Caco-2 (cell line): ENCODE measurements around the gene SMIM33. TPM values are rescaled to one million over a fixed set of nuclear protein-coding genes. Genes with fewer than 3 reads are reported as not detected.

Experiments
- BruUV-seq: library from RNA; stranded (reverse); fragments of 400-500 nt; replicated peaks from 2 replicates; lab custom pipeline; 2021; lab: Mats Ljungman, UMichigan
- CTCF ChIA-PET: fragments of 300-600 bp; sonication (Branson Sonifier 250); formaldehyde crosslinking; loops from one replicate; lab custom pipeline; 2022; ENCODE audit warnings: antibody characterized with exemption; lab: Charles Lee
- POLR2A ChIA-PET: fragments of 300-600 bp; sonication (Branson Sonifier 250); formaldehyde crosslinking; loops from one replicate; lab custom pipeline; 2022; ENCODE audit warnings: antibody characterized with exemption; lab: Charles Lee
- DNase-seq, 2 experiments: peaks; one replicate each; pipeline versions ENCODE4 v3.0.0 to v3.0.0-alpha.2; 2020 to 2022
- H3K27me3 ChIP-seq: replicated peaks from 2 replicates; pipeline ENCODE4 v1.6.0; 2011; ENCODE audit warnings: low read length; ENCODE audit not compliant: control insufficient read depth, insufficient read depth
- H3K36me3 ChIP-seq: 2 replicates; pipeline ENCODE4 v1.5.1; 2011; ENCODE audit warnings: low read length; ENCODE audit not compliant: control insufficient read depth, insufficient read depth
- H3K4me1 ChIP-seq: fragments of 250-450 bp; sonication (Bioruptor Pico); 2 replicates; pipeline ENCODE4 v1.5.1; 2020; ENCODE audit warnings: mild to moderate bottlenecking
- H3K4me3 ChIP-seq: 2 replicates; pipeline ENCODE4 v1.5.1; 2011; ENCODE audit warnings: low read depth, mild to moderate bottlenecking, control low read depth, low read length
- H3K9me3 ChIP-seq: fragments of 250-450 bp; sonication (Bioruptor Pico); 2 replicates; pipeline ENCODE4 v1.5.1; 2020; ENCODE audit warnings: mild to moderate bottlenecking, moderate library complexity
- H3K27ac Mint-ChIP-seq: one replicate; pipeline ENCODE4 v1.8.0; 2022; ENCODE audit warnings: mixed read lengths; ENCODE audit not compliant: unreplicated experiment
- H3K27me3 Mint-ChIP-seq: one replicate; pipeline ENCODE4 v1.8.0; 2022; ENCODE audit warnings: mixed read lengths; ENCODE audit not compliant: insufficient read depth, unreplicated experiment
- H3K36me3 Mint-ChIP-seq: one replicate; pipeline ENCODE4 v1.8.0; 2022; ENCODE audit warnings: mild to moderate bottlenecking, mixed read lengths; ENCODE audit not compliant: insufficient read depth, unreplicated experiment
- H3K4me1 Mint-ChIP-seq: one replicate; pipeline ENCODE4 v1.8.0; 2022; ENCODE audit warnings: low read depth, mixed read lengths; ENCODE audit not compliant: unreplicated experiment
- H3K4me3 Mint-ChIP-seq: one replicate; pipeline ENCODE4 v1.8.0; 2022; ENCODE audit warnings: mild to moderate bottlenecking, moderate library complexity, mixed read lengths; ENCODE audit not compliant: unreplicated experiment
- H3K9me3 Mint-ChIP-seq: one replicate; pipeline ENCODE4 v1.8.0; 2022; ENCODE audit warnings: mixed read lengths; ENCODE audit not compliant: unreplicated experiment
- CTCF ChIP-seq, 2 experiments: fragments of 200-600 bp in 1 of 2; IDR thresholded peaks; 1 replicate in 1 of 2; 2 replicates in 1 of 2; pipeline versions ENCODE4 v1.5.1 to v1.8.0; 2011 to 2022; ENCODE audit warnings: antibody characterized with exemption in 1 of 2, control low read depth in 1 of 2, inconsistent platforms in 1 of 2, low read depth in 1 of 2, low read length in 1 of 2, mild to moderate bottlenecking in 1 of 2, moderate library complexity in 1 of 2; ENCODE audit not compliant: insufficient read depth in 1 of 2, severe bottlenecking in 1 of 2, unreplicated experiment in 1 of 2
- intact Hi-C: fragments of 100-400 bp; cut with micrococcal nuclease; formaldehyde crosslinking; loops from one replicate; pipeline ENCODE4 v1.10.0; 2022; ENCODE audit not compliant: unreplicated experiment
- total RNA-seq: library from RNA; stranded (reverse); gene quantifications from 2 replicates; pipeline ENCODE4 v1.2.3, GENCODE V29; 2022

The SMIM33 gene
- total RNA-seq, 1 experiment from 2014 or later = not detected

DNA sequence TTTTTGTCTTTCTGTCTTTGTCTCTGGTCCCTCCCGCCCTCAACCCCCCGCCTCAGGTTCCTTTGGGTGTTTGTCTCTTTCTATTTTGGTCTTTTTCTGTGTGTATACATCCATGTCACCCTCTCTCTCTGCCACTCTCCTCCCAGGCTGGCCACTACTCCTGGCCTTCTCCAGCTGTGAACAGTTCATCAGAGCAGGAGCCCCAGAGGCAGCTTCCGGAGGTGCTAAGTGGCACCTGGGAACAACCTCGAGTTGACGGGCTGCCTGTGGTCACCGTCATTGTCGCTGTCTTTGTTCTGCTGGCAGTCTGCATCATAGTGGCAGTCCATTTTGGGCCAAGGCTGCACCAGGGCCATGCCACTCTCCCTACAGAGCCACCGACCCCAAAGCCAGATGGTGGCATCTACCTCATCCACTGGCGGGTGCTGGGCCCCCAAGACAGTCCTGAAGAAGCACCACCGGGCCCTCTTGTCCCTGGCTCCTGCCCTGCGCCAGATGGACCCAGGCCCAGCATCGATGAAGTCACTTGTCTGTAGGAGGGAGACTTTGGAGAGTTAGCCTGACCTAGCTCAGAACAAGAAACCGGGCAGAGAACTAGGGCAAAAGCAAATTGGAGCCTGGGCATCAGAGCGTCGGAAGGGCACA, 1.7 kb downstream of the SMIM33 start:
- intact Hi-C loops = no loop called here
- ChIA-PET CTCF (no interaction called here), POLR2A (no interaction called here)
- H3K27ac Mint-ChIP-seq = no peak overlapping the region
- no TSS peak for BruUV-seq
- Histone ChIP-seq H3K27me3 (no peaks in the 10 kb centered on the region), H3K36me3 (no peaks in the 10 kb centered on the region), H3K4me1 (peaks cover 6% of the 10 kb centered on the region; the same call in 1 of the 2 replicates), H3K9me3 (no peaks in the 10 kb centered on the region), H3K4me3 (no peak overlapping the region)
- no peaks in the 10 kb centered on the region for H3K27me3 Mint-ChIP-seq
- TF ChIP-seq CTCF (IDR thresholded peaks at IDR 0.05; ENCODE audit: insufficient read depth in 1 of 2, low read depth in 1 of 2, low read length in 1 of 2, severe bottlenecking in 1 of 2, unreplicated experiment in 1 of 2) = no peak
- no peak for DNase-seq
- H3K4me3 Mint-ChIP-seq = no peak overlapping the region
- H3K4me1 Mint-ChIP-seq = no peaks in the 10 kb centered on the region
- no peaks in the 10 kb centered on the region for H3K9me3 Mint-ChIP-seq
- H3K36me3 Mint-ChIP-seq = no peaks in the 10 kb centered on the region

GRCh38 chr5:139473105-139473504, 2.3 kb downstream of the SMIM33 start:
- Histone ChIP-seq H3K4me1 (peaks cover 6% of the 10 kb centered on the region; the same call in 1 of the 2 replicates), H3K27me3 (no peaks in the 10 kb centered on the region), H3K4me3 (no peak overlapping the region), H3K36me3 (no peaks in the 10 kb centered on the region), H3K9me3 (no peaks in the 10 kb centered on the region)
- Mint-ChIP-seq H3K9me3 (no peaks in the 10 kb centered on the region), H3K36me3 (no peaks in the 10 kb centered on the region), H3K4me3 (no peak overlapping the region), H3K27ac (no peak overlapping the region), H3K4me1 (no peaks in the 10 kb centered on the region), H3K27me3 (no peaks in the 10 kb centered on the region)
- POLR2A ChIA-PET = no interaction called here
- intact Hi-C loops = no loop called here
- CTCF ChIA-PET = no interaction called here
- no peak for DNase-seq
- no TSS peak for BruUV-seq
- TF ChIP-seq CTCF (IDR thresholded peaks at IDR 0.05; ENCODE audit: insufficient read depth in 1 of 2, low read depth in 1 of 2, low read length in 1 of 2, severe bottlenecking in 1 of 2, unreplicated experiment in 1 of 2) = no peak

- Mint-ChIP-seq H3K27ac (no peak overlapping the region), H3K36me3 (no peaks in the 10 kb centered on the region), H3K4me3 (no peak overlapping the region), H3K9me3 (no peaks in the 10 kb centered on the region), H3K27me3 (no peaks in the 10 kb centered on the region), H3K4me1 (no peaks in the 10 kb centered on the region)
- ChIA-PET CTCF (no interaction called here), POLR2A (no interaction called here)
- no peak for DNase-seq
- H3K9me3 ChIP-seq = no peaks in the 10 kb centered on the region
- H3K27me3 ChIP-seq = no peaks in the 10 kb centered on the region
- H3K4me3 ChIP-seq = no peak overlapping the region
- intact Hi-C loops = no loop called here
- TF ChIP-seq CTCF (IDR thresholded peaks at IDR 0.05; ENCODE audit: insufficient read depth in 1 of 2, low read depth in 1 of 2, low read length in 1 of 2, severe bottlenecking in 1 of 2, unreplicated experiment in 1 of 2) = no peak
- peaks cover 7% of the 10 kb centered on the region; the same call in 1 of the 2 replicates for H3K4me1 ChIP-seq
- no TSS peak for BruUV-seq
- no peaks in the 10 kb centered on the region for H3K36me3 ChIP-seq
Measured at GRCh38 chr5:139473565-139473964, 2.8 kb downstream of the SMIM33 start.
